Fibroblast of the aortic adventitia (primary cell): ENCODE measurements around the gene AP2S1. TPM values are rescaled to one million over a fixed set of nuclear protein-coding genes. Genes with fewer than 3 reads are reported as not detected.

ENCODE experiments used
- DNase-seq: peaks from one replicate; pipeline ENCODE4 v3.0.0-alpha.2; 2010; ENCODE audit warnings: low read depth
- H3K4me3 ChIP-seq: 2 replicates; pipeline ENCODE4 v1.5.1; 2011; ENCODE audit warnings: low read depth, mild to moderate bottlenecking, control low read depth, low read length, moderate library complexity
- total RNA-seq: library from RNA; depleted of rRNA; stranded (reverse); fragments of >200 nt; gene quantifications from 2 replicates; pipeline ENCODE4 v1.2.3, GENCODE V29; 2012; ENCODE audit warnings: low replicate concordance
- TF ChIP-seq, protein P1 (sequence below): IDR thresholded peaks from 2 replicates; pipeline ENCODE4 v1.5.1; 2011; ENCODE audit warnings: mild to moderate bottlenecking, low read length, control low read depth, inconsistent platforms; ENCODE audit not compliant: insufficient read depth

Gene AP2S1
- 113 and 159 TPM in 2 replicates for total RNA-seq

- peak; percentile 99 for DNase-seq
- TF ChIP-seq, protein P1, sequence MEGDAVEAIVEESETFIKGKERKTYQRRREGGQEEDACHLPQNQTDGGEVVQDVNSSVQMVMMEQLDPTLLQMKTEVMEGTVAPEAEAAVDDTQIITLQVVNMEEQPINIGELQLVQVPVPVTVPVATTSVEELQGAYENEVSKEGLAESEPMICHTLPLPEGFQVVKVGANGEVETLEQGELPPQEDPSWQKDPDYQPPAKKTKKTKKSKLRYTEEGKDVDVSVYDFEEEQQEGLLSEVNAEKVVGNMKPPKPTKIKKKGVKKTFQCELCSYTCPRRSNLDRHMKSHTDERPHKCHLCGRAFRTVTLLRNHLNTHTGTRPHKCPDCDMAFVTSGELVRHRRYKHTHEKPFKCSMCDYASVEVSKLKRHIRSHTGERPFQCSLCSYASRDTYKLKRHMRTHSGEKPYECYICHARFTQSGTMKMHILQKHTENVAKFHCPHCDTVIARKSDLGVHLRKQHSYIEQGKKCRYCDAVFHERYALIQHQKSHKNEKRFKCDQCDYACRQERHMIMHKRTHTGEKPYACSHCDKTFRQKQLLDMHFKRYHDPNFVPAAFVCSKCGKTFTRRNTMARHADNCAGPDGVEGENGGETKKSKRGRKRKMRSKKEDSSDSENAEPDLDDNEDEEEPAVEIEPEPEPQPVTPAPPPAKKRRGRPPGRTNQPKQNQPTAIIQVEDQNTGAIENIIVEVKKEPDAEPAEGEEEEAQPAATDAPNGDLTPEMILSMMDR, result no peak
- H3K4me3 ChIP-seq, result peak within 1 kb of the TSS; percentile 96
Observed at GRCh38 chr19:46850228-46851203, at the start of gene AP2S1. TSS of gene AP2S1 (minus strand) at chr19:46850846. CDS start at chr19:46850766, 80 bp downstream.

DNA sequence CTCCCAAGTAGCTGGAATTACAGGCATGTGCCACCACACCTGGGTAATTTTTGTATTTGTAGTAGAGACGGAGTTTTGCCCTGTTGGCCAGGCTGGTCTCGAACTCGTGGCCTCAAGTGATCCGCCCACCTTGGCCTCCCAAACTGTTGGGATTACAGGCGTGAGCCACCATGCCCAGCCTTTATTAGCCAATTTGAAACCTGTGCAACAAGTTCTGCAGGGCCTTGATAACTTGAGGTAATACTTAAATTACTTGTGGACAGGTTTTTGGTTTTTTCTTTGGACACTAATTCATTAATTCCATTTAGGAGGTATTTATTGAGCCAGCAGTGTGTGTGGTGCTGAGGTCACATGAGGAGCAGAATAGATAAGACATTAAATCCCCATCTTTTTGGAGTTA, 49.7 kb upstream of the AP2S1 start:
- no peak for DNase-seq
- no peak overlapping the region for H3K4me3 ChIP-seq
- TF ChIP-seq, protein P1, result no peak

- peak overlapping the region; percentile 32 for H3K4me3 ChIP-seq
- TF ChIP-seq, protein P1, result no peak
- peak; percentile 93 for DNase-seq
Observed at GRCh38 chr19:46898731-46899130, 48.1 kb upstream of the AP2S1 start.

- H3K4me3 ChIP-seq, result no peak overlapping the region
- no peak for DNase-seq
- TF ChIP-seq, protein P1, result no peak
Observed at GRCh38 chr19:46896076-46896794, 45.6 kb upstream of the AP2S1 start.

GRCh38 chr19:46892252-46893179, 41.9 kb upstream of the AP2S1 start:
- DNase-seq, result no peak
- TF ChIP-seq, protein P1, result no peak
- H3K4me3 ChIP-seq, result no peak overlapping the region
